Erythroblast (primary cell): ENCODE measurements around the gene DHRS12.

ENCODE experiments used
- DNase-seq, 2 experiments: peaks; one replicate each; lab custom pipeline; 2025; lab: John Stamatoyannopoulos, UW
- GATA1 ChIP-seq: IDR thresholded peaks from 2 replicates; pipeline ENCODE4 v1.6.1; 2011; ENCODE audit warnings: low read depth, mild to moderate bottlenecking, control low read depth, low read length, moderate library complexity
- POLR2A ChIP-seq: IDR thresholded peaks from 2 replicates; pipeline ENCODE4 v1.6.1; 2011; ENCODE audit warnings: mild to moderate bottlenecking, low read length

Gene DHRS12

GRCh38 chr13:51793570-51794271 lies 10.2 kb downstream of the DHRS12 start:
- peak; percentile 68 to 80 for DNase-seq
- TF ChIP-seq POLR2A, result no peak

- TF ChIP-seq POLR2A (no peak), GATA1 (no peak)
- DNase-seq, result no peak
Observed at GRCh38 chr13:51786425-51787265, 17.3 kb downstream of the DHRS12 start.

- TF ChIP-seq POLR2A (no peak), GATA1 (no peak)
- peak; percentile 79 to 82 for DNase-seq
Observed at GRCh38 chr13:51785712-51786424, 18.1 kb downstream of the DHRS12 start.

- no peak for DNase-seq
- TF ChIP-seq POLR2A (no peak), GATA1 (no peak)
Observed at GRCh38 chr13:51784097-51784496, 19.9 kb downstream of the DHRS12 start.

GRCh38 chr13:51783428-51784094 lies 20.4 kb downstream of the DHRS12 start:
- TF ChIP-seq POLR2A, result no peak
- TF ChIP-seq GATA1, result no peak
- no peak for DNase-seq

GRCh38 chr13:51782026-51782710 lies 21.8 kb downstream of the DHRS12 start:
- no peak for TF ChIP-seq GATA1
- TF ChIP-seq POLR2A, result no peak
- no peak for DNase-seq

- TF ChIP-seq POLR2A, result no peak
- no peak for TF ChIP-seq GATA1
- DNase-seq, result peak; percentile 18 to 22
Observed at GRCh38 chr13:51781246-51782022, 22.5 kb downstream of the DHRS12 start.

GRCh38 chr13:51780099-51780498 lies 23.9 kb downstream of the DHRS12 start:
- no peak for DNase-seq
- TF ChIP-seq GATA1 (no peak), POLR2A (no peak)

GRCh38 chr13:51778392-51778791 lies 25.6 kb downstream of the DHRS12 start:
- no peak for DNase-seq
- TF ChIP-seq GATA1 (no peak), POLR2A (no peak)

GRCh38 chr13:51777921-51778320 lies 26.0 kb downstream of the DHRS12 start:
- DNase-seq, result no peak
- TF ChIP-seq GATA1 (no peak), POLR2A (no peak)

- DNase-seq, result no peak
- TF ChIP-seq GATA1 (no peak), POLR2A (no peak)
Observed at GRCh38 chr13:51776179-51776578, 27.8 kb downstream of the DHRS12 start.

GRCh38 chr13:51773515-51773914 lies 30.4 kb downstream of the DHRS12 start:
- TF ChIP-seq POLR2A, result no peak
- no peak for TF ChIP-seq GATA1
- DNase-seq, result no peak

- no peak for TF ChIP-seq POLR2A
- no peak for DNase-seq
Observed at GRCh38 chr13:51772781-51773180, 31.2 kb downstream of the DHRS12 start.
